GM20000 (cell line): ENCODE data around the gene MAGI3.

Source experiments
- DNase-seq: peaks from one replicate; pipeline ENCODE4 v3.0.0; 2012; ENCODE audit warnings: low spot score
- TF ChIP-seq, protein P1 (sequence below): IDR thresholded peaks from 2 replicates; pipeline ENCODE4 v1.5.1; 2012; ENCODE audit warnings: mild to moderate bottlenecking, control low read depth; ENCODE audit errors: extremely low read depth, missing control alignments

The MAGI3 gene

DNA sequence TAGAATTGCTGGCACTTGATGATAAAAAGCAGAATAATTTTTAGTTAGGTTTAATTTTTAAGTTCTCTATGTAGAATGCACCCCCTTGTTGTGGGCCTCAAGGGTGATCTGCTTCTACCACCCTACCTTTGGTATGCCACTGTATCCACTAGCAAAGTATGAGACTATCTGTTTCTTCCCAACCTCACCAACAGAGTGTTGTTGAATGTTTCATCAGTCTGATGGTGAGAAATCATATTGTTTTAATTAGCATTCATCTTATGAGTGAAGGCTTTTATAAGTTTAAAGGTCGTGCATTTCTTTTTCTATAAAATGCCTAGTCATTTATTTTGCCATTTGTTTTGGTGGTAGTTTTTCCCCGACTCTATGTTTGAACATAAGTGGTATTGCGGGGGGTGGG is 141.0 kb downstream of the MAGI3 start:
- TF ChIP-seq, protein P1, sequence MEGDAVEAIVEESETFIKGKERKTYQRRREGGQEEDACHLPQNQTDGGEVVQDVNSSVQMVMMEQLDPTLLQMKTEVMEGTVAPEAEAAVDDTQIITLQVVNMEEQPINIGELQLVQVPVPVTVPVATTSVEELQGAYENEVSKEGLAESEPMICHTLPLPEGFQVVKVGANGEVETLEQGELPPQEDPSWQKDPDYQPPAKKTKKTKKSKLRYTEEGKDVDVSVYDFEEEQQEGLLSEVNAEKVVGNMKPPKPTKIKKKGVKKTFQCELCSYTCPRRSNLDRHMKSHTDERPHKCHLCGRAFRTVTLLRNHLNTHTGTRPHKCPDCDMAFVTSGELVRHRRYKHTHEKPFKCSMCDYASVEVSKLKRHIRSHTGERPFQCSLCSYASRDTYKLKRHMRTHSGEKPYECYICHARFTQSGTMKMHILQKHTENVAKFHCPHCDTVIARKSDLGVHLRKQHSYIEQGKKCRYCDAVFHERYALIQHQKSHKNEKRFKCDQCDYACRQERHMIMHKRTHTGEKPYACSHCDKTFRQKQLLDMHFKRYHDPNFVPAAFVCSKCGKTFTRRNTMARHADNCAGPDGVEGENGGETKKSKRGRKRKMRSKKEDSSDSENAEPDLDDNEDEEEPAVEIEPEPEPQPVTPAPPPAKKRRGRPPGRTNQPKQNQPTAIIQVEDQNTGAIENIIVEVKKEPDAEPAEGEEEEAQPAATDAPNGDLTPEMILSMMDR: no peak
- no peak for DNase-seq

DNA sequence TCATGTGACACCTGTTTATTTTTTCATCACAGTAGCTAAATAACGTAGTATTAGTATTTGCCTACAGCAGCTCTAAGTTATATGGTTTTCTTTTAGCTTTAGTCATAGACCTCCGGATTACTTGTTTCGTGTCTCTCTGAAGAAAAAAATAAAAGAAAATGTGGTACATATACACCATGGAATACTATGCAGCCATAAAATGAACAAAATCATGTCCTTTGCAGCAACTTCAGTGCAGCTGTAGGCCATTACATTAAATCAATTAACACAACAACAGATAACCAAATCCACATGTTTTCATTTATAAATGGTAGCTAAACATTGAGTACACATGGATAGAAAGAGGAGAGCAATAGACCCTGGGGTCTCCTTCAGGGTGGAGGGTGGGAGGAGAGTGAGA is 142.7 kb downstream of the MAGI3 start:
- no peak for DNase-seq
- TF ChIP-seq, protein P1: no peak

DNA sequence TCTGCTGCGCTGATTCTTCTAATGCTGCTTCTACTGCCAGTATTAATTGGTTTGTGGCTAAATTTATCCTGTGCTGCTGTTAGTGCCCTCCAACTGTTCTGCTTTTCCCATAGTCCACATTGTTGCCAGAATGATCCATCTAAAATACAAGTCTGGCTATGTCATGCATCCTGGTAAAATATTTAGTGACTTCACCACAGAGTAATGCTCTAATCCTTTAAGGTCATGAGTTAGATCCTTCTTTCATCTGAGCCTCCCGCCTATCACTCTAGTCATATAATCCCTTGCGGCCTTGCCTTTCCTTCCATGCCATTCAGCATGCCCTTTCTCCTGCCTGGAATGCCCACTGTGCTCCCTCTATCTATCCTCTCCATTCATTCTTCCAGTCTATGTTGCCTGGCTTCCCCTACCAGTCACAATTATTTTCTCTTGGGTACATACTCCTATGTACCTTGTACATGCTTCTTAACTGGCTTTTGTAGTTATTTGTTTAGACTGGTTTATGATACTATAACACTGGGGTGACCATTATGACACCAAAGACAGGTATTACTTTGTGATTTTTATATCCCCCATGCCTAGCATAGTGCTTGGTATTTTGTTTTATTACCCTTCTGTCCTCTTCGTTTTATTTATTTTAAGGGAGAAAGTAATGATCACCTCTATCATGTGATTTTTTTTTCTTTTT is 144.0 kb downstream of the MAGI3 start:
- DNase-seq: no peak
- TF ChIP-seq, protein P1: no peak

DNA sequence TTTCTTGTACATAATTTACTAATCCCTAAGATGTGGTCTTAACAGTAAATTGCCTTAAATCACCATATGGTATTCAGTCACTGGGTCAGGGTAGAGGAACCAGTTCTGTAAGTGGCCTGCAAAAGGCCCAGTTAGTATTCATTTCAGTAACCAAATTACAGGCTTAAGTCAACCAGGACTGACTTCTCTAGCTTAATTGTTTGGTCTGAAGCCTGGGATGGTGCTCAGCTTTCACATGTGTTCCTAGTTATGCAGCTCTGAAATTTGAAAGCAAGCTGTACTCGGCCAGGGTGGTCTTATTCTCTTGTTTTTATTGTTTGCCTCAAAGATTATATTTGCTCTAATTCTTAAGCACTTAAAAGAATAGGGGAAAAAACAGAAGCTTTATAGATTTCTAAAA is 144.6 kb downstream of the MAGI3 start:
- TF ChIP-seq, protein P1: no peak
- DNase-seq: no peak

DNA sequence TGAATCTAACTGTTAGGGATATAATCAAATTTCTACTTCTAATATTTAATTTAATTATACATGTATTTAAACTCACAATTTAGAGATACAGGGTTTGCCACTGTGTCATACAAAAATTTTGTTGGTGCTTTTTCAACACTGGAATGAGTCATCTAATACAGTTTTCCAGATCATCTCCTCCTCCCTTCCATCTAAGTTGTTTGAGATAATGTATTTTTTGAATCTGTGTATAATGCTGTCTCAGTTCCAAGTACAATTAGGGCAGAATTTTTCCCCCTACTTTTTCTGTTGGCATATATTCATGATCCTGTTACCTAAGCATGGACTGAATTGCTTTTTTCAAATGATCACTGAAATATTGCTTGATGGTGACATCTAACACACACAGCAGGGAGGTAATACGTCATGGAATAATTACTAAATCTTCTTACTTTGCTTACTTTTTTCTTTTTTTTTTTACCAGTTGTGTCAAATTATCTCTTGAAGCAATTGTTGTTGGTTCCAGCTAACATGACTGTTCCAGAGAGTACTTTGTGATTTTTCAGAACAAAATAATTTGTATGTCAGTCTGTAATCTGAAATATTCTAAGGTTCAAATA is 146.0 kb downstream of the MAGI3 start:
- TF ChIP-seq, protein P1: no peak
- no peak for DNase-seq

DNA sequence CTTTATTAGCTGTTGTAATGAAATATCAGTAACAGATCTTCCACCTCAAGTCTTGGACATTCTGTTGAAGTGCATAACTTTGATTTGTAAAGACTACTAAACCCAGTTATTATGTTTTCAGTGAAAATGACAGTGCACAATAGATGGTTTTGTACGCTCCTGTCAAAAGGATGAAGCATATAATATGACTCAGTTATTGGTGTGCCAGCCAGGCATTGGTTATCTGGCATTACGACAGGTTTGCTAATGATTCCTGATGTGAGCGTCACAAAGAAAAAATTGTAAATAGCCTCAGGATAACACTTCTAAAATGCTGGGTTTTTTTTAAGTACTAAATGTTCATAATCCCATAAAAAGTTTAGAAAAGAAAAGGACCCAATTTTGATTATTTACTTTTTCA is 147.9 kb downstream of the MAGI3 start:
- TF ChIP-seq, protein P1: no peak

DNA sequence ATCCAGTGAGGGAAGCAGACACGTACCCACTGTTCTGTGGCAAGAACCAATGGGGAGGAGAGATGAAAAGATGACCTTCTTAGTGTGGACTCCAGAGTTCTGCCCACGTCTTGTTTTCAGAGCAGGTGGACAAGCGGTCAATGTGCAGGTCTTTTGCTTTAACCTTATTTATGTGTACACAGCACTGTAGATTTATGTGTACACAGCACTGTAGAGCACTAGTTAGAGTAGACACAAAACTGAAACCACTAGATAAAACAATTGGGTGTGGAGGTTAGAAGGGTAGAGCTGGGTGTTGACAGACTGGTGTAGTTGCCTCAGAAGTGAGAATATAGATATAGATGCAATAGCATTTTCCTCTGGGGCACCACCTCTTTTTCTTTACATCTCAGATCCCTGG is 150.0 kb downstream of the MAGI3 start:
- DNase-seq: no peak

More for the DNA sequence above, 147.9 kb downstream of the MAGI3 start:
- DNase-seq: no peak

More for the DNA sequence above, 150.0 kb downstream of the MAGI3 start:
- TF ChIP-seq, protein P1: no peak
